Esophagus mucosa (tissue), 1 donor: ENCODE results near the gene PLEKHG5. TPM values are rescaled to one million over a fixed set of nuclear protein-coding genes. Genes with fewer than 3 reads are reported as not detected.
"Not testable (repeated sequence)": the region's sequence is repeated elsewhere in the genome, so short reads cannot be mapped to it uniquely, and the experiment has no call there.

ENCODE experiments used
- ATAC-seq: fragments of 200-7000 bp; cut with Tn5 transposase; one replicate; pipeline ENCODE4 v1.9.1; 2020
- total RNA-seq: library from RNA; stranded (reverse); gene quantifications from one replicate; pipeline ENCODE4 v1.2.4, GENCODE V29; 2023
- donor health status: DM: yes; HTN: yes; CAD: no.

The PLEKHG5 gene
- total RNA-seq, 1 donor from 2014 or later: 24.4 TPM

DNA sequence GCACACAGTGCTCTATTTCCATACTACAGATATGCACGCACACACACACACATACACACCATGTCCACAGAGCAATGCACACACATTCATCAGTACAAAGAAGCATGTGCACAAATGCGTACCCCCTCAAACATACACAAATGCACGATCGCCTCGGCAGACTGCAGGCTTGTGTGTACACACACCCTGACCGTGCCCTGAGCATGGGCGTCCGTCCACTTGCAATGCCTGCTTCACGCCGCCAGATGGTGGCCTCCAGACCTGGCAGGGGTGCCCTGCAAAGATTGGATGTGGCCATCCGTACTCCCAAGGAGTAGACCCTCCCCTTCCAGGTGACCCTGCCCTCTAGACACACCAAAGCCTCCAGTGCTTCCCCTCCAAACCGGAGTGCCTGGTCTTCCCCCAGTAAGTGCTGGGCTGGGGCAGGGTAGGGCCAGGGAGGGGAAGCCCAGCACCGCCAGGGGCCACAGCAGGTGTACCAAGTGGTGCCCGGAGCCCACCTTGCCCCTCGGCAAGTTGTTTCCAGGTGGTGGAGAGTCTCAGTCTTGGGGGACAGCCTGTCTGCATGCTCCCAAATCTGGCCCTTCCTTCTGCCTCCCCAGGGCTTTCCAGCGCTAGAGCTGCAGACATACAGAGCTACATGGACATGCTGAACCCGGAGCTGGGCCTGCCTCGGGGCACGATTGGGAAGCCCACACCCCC lies 46.3 kb downstream of the PLEKHG5 start:
- ATAC-seq: peak; percentile 12

DNA sequence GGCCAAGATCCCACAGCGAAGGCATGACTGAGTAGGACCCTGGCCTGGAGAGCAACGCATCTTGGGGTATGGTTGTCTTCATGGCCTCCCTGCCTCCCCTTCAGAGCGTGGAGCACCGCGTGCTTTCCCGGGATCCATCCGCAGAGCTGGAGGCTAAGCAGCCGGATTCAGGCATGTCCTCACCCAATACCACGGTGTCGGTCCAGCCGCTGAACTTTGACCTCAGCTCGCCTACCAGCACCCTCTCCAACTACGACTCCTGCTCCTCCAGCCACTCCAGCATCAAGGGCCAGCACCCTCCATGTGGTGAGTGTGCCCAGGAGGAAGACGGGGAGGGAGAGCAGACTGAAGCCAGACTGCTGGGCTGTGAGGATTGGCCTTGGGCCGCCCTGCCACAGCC lies 47.1 kb downstream of the PLEKHG5 start:
- ATAC-seq: no peak

DNA sequence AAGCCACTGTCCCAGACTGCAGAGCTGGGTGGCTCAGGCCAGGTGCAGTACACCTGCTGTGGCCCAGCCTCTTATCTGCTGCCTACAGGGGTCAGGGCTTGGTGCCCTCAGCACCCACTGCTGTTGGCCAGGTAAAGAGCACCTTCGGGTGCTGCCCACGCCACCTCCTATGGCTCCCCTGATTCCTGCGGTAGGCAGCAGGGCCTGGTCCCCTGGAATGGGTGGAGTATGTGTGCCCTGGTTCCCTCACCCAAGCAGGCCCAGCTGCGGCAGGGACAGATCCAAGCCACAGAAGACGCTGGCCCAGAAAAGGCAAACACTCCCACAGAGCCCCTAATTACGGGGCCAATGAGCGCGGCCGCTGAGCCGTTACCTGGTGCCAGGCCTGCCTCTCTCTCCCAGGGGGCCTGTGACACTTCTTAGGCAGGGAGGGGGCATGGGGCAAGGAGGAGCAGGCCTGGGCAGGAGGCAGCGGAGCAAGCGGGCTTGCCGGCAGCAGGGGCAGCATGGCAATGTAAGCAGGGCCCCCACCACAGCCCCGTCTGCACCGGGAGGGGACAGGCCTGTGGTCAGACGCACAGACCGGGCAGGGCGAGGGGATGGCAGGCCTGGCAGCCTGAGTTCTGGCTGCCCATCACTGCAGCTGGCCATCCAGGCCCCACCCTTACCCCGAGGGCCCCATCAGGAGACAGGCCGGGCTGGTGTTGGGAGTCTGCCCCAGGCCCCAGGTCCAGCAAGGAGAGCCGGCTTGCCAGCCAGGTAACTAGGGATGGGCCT lies 47.9 kb downstream of the PLEKHG5 start:
- no peak for ATAC-seq

- ATAC-seq: no peak
These were observed 49.9 kb downstream of the PLEKHG5 start for GRCh38 chr1:6441586-6441985.

GRCh38 chr1:6440198-6441126 lies 51.0 kb downstream of the PLEKHG5 start:
- peak; percentile 77 for ATAC-seq

- peak; percentile 54 for ATAC-seq
These were observed 53.4 kb downstream of the PLEKHG5 start for GRCh38 chr1:6438047-6438525.

DNA sequence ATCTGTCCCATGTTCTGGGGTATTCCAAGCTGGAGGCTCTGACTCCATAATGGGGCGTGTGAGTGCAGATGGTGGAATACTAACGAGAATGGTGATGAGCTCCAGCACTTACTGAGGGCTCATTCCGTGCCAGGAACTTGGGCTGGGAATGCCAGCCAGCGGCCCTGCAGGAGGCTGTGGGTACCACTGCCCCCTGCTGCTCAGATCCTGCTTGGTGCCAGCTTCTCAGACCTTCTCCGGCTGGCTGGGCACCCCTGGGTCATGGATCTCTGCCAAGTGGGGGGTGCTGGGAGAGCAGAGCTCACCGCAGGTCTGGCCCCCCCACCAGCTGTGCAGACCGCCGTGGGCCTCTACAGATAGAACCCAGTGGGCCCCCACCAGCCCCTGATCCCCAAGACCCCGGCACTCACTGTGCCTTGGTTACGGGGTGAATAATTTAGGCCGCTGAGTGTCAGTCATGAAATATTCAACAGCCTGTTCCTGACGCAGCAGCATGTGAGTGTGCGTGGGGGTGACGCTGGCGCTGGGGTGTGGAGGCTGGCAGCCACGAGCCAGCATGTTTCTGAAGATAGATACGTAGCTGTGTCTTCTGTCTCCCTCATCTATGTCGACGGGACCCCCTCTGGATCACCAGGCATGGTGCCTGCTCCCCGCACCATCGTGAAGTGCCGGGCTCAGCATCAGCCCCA lies 54.3 kb downstream of the PLEKHG5 start:
- ATAC-seq: not testable (repeated sequence)

DNA sequence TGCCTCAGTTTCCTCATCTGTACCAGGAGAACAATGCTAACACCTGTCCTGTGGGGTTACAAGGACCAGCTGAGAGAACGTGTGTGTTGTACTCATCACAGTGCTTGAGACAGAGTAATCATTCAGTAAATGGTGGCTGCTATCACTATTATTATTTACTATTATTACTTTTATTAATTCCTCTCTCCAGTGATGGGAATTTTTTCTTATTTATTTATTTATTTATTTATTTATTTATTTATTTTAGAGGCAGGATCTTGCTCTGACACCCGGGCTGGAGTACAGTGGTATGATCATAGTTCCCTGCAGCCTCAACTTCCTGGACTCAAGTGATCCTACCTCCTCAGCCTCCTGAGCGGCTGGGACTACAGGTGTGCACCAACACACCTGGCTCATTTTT lies 55.2 kb downstream of the PLEKHG5 start:
- ATAC-seq: not testable (repeated sequence)

DNA sequence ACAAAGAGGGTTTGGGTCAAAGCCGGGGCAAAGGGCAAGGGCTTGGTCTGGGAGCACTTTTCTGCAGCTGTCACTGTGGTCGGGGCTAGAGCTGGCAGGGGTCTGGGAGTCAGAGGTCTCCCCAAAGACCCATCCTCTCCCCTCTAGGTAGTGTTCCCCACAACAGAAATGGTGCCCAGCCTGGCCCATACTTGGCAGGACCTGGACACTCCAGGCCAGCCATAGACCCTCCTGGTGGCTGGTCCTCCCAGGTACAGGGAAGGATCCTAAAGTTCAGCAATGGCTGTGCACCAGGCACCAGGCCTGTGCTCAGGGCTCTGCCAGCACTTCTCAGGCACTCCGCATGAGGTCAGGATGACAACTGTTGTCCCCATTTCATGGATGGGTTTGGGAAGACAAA lies 55.9 kb downstream of the PLEKHG5 start:
- ATAC-seq: no peak

GRCh38 chr1:6435129-6435528 lies 56.3 kb downstream of the PLEKHG5 start:
- no peak for ATAC-seq

- no peak for ATAC-seq
These were observed 57.3 kb downstream of the PLEKHG5 start for GRCh38 chr1:6434186-6434585.

DNA sequence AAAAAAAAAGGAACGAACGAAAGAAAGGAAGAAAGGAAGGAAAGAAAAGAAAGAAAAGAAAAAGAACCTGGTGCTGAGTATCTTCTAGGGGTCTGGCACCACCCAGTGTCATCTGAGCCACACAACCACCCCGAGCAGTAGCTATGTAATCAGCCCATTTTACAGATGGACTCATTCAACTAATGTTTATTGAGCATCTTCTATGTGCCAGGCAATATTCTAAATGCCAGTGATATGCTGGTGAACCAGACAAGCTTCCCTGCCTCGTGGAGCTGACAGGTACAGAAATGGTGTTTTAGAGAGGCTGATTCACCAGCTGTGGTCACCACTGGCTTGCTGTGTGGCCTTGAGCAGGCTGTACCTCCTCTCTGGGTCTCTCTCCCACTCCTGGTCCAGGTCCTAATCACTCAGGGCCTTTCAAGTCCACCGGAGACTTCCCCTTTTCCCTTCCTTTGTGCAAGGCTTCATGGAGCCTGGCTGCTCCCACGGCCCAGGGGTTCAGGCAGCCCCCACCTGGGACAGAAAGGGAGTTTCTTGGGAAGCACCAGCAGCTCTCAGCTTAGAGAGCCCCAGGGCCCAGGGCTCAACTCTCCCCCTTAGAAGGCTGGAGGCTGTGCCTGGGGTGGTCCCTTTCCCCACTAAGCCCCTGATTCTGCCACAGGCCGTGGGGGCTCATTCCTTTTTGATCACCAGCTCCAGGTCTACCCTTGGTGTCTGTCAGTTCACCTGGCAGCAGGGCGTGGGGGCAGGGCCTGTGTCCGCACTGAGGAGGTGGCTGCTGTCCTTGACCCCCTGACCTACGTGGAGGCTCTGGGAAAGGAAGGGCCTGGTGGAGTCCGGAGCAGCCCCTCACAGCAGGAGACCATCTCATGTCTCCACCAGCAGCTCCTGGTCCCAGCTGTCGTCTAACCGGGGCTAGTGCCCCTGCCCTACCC lies 59.6 kb downstream of the PLEKHG5 start:
- ATAC-seq: not testable (repeated sequence)

DNA sequence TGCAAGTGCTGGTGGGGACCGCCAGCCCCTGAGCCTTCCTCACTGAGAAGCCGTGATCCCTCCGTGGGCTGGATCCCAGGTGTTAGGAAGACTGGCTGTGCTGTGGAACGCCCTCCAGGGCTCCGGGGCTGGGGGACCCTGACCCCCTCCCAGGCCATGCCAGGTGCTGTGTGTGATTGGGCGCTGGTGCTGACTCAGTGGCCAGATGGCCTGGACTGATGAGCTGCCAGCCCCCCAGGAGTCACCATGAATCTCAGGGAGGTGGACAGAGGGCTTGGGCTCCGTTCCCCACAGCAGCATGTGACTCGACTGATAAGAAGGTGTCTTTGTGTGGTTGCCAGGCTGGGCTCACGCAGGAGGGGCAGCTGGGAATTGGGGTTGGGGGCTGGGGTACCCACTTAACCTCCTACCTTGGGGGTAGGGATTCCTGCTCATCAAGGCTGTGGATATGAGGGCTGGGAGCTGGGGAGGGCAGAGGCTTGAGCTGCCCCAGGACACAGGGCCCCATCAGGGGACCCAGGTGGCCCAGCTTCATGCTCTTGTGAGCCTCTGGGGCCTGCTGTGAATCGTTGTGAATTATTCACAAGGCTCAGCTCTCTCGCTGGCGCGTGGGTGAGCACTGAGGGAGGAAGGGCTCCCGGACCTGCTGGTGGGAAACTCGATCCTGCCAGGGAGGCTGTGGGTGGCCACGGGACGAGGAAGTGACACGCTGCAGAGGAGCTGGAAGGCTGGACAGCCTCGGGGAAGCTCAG lies 61.6 kb downstream of the PLEKHG5 start:
- ATAC-seq: not testable (repeated sequence)

DNA sequence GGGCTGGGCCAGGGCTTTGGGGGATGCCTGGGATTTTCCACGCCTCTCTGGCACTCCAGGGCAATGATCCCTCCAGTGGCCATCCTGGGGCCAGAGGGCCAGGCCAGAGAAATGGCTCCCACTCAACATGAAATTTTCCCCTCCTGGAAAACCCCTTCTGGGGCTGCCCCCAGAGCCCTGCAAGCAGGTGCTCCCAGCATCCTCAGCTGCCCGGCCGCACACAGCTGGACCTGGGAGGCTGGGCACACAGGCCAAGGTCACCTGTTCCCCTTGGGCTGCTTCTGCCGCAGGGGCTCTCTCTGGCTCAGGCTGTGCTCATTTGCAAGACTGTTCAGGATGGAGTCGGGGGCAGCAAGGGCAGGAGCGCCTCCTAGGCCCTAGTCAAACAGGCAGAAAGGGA lies 63.0 kb downstream of the PLEKHG5 start:
- ATAC-seq: not testable (repeated sequence)

GRCh38 chr1:6427441-6428390 lies 63.8 kb downstream of the PLEKHG5 start:
- peak; percentile 57 for ATAC-seq

- ATAC-seq: no peak
These were observed 64.5 kb downstream of the PLEKHG5 start for GRCh38 chr1:6426972-6427350.

DNA sequence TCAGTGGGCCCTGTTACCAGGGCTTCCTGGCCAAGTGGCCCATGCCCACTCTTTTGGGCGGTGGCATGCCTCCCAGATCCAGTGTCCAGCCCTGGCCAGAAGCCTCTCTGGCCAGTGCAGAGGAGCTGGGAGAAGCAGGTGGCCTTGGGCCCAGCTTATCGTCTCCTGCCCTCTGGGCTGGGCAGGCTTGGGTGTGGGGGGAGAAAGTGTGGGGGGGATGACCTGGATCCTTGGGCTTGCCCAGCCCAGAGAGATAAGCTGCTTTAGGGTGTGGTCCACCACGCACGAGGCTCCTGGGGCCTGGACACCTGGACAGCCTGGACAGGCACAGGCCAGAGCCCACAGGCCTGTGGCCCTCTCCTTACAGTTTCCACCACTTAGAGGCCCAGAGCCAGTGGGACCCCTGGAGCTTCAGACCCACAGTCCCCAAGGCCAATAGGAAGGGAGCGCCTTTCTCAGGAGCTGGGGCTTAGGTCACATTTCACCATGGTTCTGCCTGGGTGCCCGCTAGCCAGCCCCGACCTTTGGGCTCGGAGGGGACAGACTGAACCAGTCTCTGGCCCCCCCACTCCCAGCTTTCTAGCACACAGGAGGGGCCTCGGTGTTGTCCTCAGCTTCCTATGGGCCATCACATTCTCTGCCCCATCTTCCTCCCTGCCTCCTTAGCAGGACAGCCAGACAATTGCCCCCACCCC lies 65.0 kb downstream of the PLEKHG5 start:
- no peak for ATAC-seq

GRCh38 chr1:6425658-6426057 lies 65.8 kb downstream of the PLEKHG5 start:
- no peak for ATAC-seq
